Measurements from ENCODE around the gene NT5C2.

The NT5C2 gene

GRCh38 chr10:103193107-103193819 is at the start of gene NT5C2:
TSS of gene NT5C2 (minus strand) at chr10:103193272. CDS start at chr10:103174958, 18,314 bp downstream.
- no peak for TF ChIP-seq CTCF (conservative IDR thresholded peaks at IDR 0.05; ENCODE audit: control insufficient read depth, insufficient read depth, low read depth, low read length)
- peak; percentile 66 for DNase-seq (ENCODE audit: low read depth)
- H3K4me3 ChIP-seq (ENCODE audit: control insufficient read depth, low read depth, low read length) = peak within 1 kb of the TSS; percentile 89

- H3K4me3 ChIP-seq (ENCODE audit: control insufficient read depth, low read depth, low read length) = no peak overlapping the region
- no peak for TF ChIP-seq CTCF (conservative IDR thresholded peaks at IDR 0.05; ENCODE audit: control insufficient read depth, insufficient read depth, low read depth, low read length)
- DNase-seq (ENCODE audit: low read depth) = peak; percentile 20
Measured at GRCh38 chr10:103241262-103242011, 48.4 kb upstream of the NT5C2 start.

GRCh38 chr10:103238506-103239252 is 45.6 kb upstream of the NT5C2 start:
- no peak overlapping the region for H3K4me3 ChIP-seq (ENCODE audit: control insufficient read depth, low read depth, low read length)
- peak; percentile 48 for TF ChIP-seq CTCF (conservative IDR thresholded peaks at IDR 0.05; ENCODE audit: control insufficient read depth, insufficient read depth, low read depth, low read length)
- peak; percentile 55 for DNase-seq (ENCODE audit: low read depth)

DNA sequence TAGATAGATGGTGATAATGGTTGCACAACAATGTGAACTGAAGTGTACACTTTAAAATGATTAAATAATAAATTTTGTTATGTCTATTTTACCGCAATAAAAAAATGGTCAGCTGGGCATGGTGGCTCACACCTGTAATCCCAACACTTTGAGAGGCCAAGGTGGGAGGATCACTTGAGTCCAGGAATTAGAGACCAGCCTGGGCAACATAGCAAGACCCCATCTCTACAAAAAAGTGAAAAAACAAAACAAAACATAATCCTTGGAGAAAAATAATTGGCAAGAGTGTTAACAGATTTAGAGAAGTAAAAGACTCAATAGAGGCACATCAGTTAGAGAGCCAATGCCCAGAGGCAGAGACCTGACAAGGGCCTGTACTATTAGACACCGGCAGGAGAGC is 42.7 kb upstream of the NT5C2 start:
- TF ChIP-seq CTCF (conservative IDR thresholded peaks at IDR 0.05; ENCODE audit: control insufficient read depth, insufficient read depth, low read depth, low read length) = no peak
- no peak overlapping the region for H3K4me3 ChIP-seq (ENCODE audit: control insufficient read depth, low read depth, low read length)
- no peak for DNase-seq (ENCODE audit: low read depth)

- no peak for TF ChIP-seq CTCF (conservative IDR thresholded peaks at IDR 0.05; ENCODE audit: control insufficient read depth, insufficient read depth, low read depth, low read length)
Measured at GRCh38 chr10:103232772-103233488, 39.9 kb upstream of the NT5C2 start.

DNA sequence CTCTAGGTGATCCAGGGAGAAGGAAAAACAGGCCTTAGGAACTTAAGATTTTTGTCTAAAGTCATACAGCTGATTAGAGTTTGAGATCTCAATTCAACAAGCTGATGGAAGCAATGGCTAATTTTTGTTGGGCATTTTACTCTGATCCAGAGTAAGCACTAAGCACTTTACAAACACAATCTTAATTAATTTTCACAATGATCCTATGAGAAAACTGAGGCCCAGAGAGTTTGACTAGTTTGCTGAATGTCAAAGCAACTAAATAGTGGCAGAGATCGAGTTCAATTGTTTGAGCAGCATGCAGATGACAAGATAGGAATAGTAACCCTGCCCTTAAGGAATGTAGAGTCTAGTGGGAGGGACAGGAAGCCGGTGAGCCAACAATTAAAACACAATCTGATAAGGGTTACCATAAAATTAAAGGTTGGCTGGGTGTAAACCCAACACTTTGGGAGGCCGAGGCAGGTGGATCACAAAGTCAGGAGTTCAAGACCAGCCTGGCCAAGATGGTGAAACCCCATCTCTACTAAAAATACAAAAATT is 39.1 kb upstream of the NT5C2 start:
- TF ChIP-seq CTCF (conservative IDR thresholded peaks at IDR 0.05; ENCODE audit: control insufficient read depth, insufficient read depth, low read depth, low read length) = no peak
- DNase-seq (ENCODE audit: low read depth) = no peak
- no peak overlapping the region for H3K4me3 ChIP-seq (ENCODE audit: control insufficient read depth, low read depth, low read length)

More at GRCh38 chr10:103232772-103233488, 39.9 kb upstream of the NT5C2 start:
- DNase-seq (ENCODE audit: low read depth) = peak; percentile 59
- no peak overlapping the region for H3K4me3 ChIP-seq (ENCODE audit: control insufficient read depth, low read depth, low read length)
